Right forelimb (tissue), 1 donor: ENCODE measurements around the gene C9orf72.
"Not testable (repeated sequence)": the region's sequence is repeated elsewhere in the genome, so short reads cannot be mapped to it uniquely, and the experiment has no call there.

Source experiments
- DNase-seq: peaks from one replicate; pipeline ENCODE4 v3.0.0-alpha.2; 2018

Gene C9orf72, protein sequence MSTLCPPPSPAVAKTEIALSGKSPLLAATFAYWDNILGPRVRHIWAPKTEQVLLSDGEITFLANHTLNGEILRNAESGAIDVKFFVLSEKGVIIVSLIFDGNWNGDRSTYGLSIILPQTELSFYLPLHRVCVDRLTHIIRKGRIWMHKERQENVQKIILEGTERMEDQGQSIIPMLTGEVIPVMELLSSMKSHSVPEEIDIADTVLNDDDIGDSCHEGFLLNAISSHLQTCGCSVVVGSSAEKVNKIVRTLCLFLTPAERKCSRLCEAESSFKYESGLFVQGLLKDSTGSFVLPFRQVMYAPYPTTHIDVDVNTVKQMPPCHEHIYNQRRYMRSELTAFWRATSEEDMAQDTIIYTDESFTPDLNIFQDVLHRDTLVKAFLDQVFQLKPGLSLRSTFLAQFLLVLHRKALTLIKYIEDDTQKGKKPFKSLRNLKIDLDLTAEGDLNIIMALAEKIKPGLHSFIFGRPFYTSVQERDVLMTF

DNA sequence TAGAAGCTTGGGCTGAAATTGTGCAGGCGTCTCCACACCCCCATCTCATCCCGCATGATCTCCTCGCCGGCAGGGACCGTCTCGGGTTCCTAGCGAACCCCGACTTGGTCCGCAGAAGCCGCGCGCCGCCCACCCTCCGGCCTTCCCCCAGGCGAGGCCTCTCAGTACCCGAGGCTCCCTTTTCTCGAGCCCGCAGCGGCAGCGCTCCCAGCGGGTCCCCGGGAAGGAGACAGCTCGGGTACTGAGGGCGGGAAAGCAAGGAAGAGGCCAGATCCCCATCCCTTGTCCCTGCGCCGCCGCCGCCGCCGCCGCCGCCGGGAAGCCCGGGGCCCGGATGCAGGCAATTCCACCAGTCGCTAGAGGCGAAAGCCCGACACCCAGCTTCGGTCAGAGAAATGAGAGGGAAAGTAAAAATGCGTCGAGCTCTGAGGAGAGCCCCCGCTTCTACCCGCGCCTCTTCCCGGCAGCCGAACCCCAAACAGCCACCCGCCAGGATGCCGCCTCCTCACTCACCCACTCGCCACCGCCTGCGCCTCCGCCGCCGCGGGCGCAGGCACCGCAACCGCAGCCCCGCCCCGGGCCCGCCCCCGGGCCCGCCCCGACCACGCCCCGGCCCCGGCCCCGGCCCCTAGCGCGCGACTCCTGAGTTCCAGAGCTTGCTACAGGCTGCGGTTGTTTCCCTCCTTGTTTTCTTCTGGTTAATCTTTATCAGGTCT lies at the start of gene C9orf72:
Gene C9orf72 (minus strand): TSS at position 564 of the 716 bp plus-strand sequence. CDS start 6,361 bp downstream, outside the sequence.
- peak; percentile 92 for DNase-seq

GRCh38 chr9:27622693-27623340 lies 49.5 kb upstream of the C9orf72 start:
- DNase-seq: no peak

GRCh38 chr9:27619743-27620142 lies 46.5 kb upstream of the C9orf72 start:
- no peak for DNase-seq

GRCh38 chr9:27618066-27618465 lies 44.8 kb upstream of the C9orf72 start:
- DNase-seq: no peak

GRCh38 chr9:27614551-27614950 lies 41.3 kb upstream of the C9orf72 start:
- DNase-seq: no peak

DNA sequence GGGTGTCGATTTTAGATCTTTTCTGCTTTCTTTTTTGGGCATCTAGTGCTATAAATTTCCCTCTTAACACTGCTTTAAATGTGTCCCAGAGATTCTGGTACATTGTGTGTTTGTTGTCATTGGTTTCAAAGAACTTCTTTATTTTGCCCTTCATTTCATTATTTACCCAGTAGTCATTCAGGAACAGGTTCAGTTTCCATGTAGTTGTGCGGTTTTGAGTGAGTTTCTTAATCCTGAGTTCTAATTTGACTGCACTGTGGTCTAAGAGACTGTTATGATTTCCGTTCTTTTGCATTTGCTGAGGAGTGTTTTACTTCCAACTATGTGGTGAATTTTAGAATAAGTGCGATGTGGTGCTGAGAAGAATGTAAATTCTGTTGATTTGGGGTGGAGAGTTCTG lies 38.8 kb upstream of the C9orf72 start:
- DNase-seq: not testable (repeated sequence)

GRCh38 chr9:27610622-27611021 lies 37.3 kb upstream of the C9orf72 start:
- DNase-seq: no peak

GRCh38 chr9:27602954-27603353 lies 29.7 kb upstream of the C9orf72 start:
- no peak for DNase-seq

DNA sequence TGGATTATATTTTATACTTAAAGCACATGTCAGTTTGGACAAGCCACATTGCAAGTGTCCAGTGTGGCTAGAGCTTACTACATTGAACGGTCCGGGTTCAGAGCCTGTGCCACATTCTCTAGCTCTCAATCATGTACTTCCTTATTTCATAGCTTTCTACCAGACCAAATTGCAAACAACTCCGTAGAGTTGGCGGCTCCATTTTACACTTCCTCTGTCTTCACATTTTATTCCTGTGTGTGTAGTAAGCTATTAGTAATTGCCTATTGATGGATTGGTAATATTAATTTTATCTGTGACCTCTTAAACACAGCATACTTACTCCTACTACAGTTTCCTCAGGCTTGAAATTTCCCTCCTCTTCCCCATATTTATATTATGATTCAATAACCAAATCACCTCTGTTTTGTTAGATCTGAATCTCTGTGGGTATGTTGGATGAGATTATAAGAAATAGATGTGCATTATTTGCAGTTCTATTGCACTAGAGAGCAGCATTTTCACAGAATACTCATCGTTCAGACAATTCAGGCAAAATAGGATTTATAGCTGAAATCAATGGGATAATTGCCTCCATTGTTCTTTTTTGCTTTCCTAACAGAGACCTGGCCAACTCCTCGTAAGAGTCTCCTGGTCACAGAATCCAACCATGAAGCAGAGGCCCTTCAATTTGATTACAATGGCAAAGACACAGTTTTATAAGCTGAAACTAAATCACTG lies 29.0 kb upstream of the C9orf72 start:
- DNase-seq: no peak

DNA sequence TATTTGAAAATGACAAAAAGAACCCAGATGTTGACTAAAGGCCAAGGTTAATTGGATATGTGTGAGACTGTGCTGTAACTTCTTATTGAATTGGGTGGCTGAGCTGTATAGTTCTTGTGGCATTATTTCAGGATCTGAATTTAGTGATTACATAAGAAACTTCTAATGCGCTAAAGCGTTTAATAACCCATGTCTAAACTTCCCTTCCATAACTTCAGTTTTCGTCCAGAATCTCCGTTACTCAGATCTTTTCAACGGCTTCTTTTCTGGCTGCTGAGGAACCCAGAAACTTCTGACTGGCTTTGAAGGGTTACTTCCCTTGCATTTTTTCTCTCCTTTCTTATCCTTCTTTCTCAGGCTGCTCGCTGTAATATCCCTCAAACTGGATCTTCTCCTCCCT lies 28.1 kb upstream of the C9orf72 start:
- DNase-seq: no peak

- no peak for DNase-seq
Measured at GRCh38 chr9:27600256-27600655, 27.0 kb upstream of the C9orf72 start.

DNA sequence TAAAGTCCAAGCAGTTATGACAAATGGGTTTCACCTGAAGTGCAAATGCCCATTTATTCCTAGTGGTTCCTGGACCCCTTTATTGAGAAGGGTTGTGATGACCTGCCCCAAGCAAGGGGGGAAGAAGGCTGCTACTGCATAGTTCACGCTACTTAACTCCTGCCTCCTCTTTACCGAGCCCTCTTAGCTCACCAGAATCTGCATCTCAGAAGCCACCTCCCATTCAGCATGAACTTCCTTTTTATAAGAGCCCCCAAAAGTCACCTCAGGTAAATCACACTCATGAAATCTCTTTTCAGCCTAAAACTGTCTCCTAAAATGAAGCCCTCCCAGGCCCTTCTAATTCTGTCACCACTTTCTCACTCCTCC lies 26.6 kb upstream of the C9orf72 start:
- DNase-seq: no peak

- DNase-seq: no peak
Measured at GRCh38 chr9:27599102-27599869, 26.0 kb upstream of the C9orf72 start.

- DNase-seq: no peak
Measured at GRCh38 chr9:27595733-27596132, 22.5 kb upstream of the C9orf72 start.

DNA sequence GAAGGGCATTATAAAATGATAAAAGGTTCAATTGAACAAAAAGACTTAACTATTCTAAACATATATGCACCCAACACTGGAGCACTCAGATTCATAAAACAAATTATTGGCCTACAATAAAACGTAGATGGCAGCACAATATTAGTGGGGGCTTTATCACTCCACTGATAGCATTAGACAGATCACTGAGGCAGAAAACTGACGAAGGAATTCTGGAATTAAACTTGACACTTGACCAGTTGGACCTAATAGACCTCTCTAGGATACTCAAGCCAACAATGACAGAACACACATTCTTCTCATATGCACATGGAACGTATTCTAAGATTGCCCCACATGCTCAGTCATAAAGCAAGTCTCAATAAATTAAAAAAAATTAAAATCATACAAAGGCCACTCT lies 18.4 kb upstream of the C9orf72 start:
- DNase-seq: no peak

DNA sequence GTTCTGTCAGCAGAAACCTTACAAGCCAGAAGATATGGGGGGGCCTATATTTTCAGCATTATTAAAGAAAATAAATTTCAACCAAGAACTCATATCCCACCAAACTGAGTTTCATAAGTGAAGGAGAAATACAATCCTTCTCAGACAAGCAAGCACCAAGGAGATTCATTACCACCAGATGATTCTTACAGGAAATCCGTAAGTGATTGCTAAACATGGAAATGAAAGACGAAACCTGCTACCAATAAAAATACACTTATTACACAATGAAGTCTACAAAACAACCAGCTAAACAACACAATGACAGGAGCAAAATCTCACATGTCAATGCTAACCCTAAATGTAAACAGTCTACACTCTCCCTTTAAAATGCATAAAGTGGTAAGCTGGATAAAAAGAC lies 17.8 kb upstream of the C9orf72 start:
- DNase-seq: no peak

DNA sequence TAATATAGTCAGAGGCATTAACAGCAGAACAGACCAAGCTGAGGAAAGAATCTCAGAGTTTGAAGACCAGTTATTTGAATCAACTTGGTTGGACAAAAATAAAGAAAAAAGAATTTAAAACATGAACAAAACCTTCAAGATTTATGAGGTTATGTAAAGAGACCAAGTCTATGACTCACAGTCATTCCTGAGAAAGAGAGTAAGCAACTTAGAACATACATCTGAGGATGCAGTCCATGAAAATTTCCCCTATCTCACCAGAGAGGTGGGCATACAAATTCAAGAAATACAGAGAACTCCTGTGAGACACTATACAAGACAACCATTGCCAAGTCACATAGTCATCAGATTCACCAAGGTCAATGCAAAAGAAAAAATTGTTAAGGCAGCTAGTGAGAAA lies 17.4 kb upstream of the C9orf72 start:
- DNase-seq: no peak

- DNase-seq: no peak
Measured at GRCh38 chr9:27589462-27589861, 16.2 kb upstream of the C9orf72 start.

DNA sequence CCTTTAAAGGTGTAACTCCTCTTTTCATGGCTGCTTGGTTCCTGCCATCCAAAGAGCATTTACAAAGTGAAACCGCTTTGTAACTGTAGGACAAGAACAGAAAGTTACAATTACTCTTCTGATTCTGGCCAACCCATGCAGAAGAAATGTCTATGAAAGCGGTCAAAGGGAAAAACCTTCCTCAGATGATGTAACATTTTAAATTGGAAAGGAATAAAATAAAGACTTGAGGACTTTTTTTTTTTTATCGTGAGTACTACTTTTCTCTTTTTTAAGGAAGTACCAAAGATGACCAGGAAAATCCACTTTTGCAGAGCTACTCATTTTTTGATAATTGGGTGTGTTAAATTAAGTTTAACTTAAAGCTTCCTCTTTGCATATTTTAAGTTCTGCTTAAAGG lies 13.0 kb upstream of the C9orf72 start:
- DNase-seq: no peak

GRCh38 chr9:27584931-27585330 lies 11.7 kb upstream of the C9orf72 start:
- no peak for DNase-seq

DNA sequence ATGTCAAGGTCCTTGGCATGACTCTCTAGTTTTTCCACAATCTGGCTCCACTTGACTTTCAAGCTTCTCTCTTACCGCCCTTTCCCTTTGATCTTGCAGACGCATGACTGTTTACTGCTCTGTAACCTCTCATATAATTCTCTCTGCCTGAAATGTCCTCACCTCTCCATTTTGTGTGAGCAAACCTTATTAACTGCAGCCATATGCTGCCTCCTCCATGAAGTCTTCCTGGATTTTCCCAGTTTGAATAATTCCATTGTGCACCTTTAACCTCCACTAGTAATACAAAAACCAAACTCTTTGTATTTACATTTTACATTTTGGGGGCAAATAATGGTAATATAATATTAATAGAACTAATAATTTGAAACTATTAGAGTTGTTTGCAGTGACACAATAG lies 9.5 kb upstream of the C9orf72 start:
- no peak for DNase-seq

- no peak for DNase-seq
Measured at GRCh38 chr9:27581826-27582225, 8.5 kb upstream of the C9orf72 start.
